ENCODE data around the gene KLC1. TPM values are rescaled to one million over a fixed set of nuclear protein-coding genes. Genes with fewer than 3 reads are reported as not detected.

The KLC1 gene
- polyA plus RNA-seq, 3 donors = 96.5 to 146 (median 145) TPM

DNA sequence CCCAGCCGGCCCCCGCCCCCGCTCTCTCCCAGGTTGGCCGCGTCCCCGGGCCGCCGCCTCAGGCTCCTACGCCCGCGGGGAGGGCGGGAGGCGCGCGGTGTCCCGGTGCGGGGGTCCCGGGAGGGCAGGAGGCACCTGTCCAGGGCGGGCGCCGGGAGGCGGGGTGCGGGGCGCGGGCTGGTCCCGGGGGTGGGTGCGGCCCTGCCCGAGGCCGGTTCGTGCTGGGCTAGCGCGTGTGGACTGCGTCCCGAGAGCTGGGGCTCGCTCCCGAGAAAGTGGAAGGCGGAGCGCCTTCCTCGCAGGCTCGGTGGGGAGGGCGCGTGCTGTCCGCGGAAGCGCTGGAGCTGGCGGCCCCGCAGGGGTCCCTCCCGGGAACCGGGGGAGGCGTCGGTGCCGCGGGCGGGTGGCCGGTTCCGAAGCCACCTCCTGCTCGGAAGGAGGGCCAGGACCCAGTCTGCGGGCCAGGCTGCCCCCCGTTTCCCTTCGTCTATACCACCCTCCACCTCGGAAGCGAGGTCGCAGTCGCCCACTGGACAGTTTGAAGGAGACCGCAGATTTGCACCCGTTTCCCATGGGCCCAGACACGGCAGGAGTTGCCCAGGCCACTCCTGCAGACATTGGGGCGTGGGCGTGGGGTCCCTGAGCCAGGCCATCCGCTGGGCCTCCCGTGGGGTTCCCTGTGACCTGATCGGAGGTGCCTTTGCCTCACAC, 87.2 kb downstream of the KLC1 start:
- DNase-seq = no peak

DNA sequence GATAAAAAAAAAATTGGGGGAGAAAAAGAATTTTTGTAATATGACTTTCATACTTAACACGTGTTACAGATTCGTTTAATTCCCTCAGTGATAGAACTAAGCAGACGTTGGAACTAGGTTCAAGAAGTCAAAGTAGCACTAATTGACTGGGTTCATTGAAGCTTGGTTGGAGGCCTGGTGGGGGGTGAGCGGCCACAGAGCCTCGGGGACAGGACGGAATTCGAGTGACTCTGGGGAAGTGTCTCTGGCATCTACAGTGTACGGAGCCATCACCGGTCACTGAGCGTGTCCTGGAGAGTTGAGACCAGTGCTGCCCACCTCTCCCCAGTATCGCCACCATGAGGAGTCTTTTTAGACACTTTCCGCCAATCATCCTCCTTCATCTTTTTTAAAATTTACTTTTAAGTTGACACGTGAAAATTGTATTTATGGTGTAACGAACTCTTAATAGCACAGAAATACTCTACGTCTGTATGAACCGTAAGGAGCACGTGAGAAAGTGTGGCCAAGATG, 87.9 kb downstream of the KLC1 start:
- DNase-seq = no peak

DNA sequence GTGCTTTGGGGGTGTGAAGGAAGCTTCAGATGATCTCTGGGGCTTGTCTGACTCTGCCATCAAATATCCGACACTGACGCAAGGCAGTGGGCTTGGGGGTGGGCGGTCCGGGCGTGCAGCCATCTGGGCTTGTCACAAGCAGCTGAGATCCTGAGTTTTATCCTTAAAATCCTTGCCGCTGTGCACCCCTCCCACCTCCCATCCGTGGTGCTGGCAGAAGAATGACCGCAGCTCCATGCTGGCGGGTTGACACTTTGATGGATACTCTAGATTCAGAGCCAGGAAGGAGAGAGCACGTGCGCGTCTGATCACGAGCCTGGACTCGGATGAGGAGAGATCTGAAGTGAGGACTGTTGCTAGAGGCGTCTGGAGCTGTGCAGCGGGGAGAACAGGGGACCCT, 89.6 kb downstream of the KLC1 start:
- no peak for DNase-seq

DNA sequence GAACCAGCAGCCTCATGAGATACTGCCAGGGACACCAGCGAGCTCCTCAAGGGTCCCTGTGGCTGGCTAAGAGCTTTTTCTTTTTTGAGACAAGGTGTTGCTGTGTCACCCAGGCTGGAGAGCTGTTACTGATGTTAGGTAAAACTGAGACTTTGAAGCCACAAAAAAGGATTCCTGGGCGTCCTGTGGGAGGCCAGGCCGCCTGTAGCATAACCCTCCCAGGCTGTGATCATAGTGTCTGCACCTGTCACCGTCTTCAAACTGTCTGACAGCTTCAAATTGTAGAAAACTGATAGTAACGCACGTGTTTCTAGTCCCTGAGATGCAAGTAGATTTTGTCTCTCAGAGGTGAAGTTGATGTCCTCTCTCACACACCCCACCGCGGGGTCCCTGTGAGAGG, 90.7 kb downstream of the KLC1 start:
- DNase-seq = no peak

DNA sequence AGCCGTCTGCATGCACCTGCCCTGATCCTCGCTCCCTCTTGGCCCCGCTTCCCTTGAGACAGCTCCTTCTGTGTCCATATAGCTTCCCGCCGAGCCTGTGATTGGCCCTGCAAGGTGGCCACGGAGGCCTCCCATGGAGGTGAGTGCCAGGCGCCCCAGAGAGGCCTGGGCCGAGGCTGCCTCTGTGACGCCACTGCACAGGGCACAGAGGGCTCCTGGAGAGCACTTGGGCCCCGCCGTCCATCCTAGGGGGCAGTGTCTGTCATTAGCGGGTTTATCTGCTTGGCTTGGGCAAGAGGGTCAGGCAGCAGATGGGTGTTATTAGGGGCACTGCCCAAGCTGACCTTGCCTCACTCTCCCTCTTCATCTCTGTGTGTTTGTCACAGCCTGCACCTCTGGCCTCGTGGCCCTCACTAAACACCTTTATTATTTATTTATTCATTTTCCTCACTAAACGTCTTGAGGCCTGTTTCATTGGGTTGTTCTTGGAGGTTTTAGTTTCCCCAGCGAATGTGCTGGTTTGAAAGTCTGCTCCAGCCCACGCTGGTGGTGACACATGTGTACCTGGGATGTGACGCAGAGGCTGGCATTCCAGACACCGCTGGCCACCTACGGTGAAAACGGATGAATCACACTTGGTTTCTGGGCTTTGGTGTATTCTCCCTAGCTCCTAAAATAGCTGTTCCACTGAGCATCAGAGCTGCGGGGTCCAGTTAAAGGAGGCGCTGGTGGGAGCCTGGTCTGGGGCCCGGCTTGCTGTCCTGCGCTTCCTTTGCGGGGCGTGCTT, 92.5 kb downstream of the KLC1 start:
- no peak for DNase-seq

DNA sequence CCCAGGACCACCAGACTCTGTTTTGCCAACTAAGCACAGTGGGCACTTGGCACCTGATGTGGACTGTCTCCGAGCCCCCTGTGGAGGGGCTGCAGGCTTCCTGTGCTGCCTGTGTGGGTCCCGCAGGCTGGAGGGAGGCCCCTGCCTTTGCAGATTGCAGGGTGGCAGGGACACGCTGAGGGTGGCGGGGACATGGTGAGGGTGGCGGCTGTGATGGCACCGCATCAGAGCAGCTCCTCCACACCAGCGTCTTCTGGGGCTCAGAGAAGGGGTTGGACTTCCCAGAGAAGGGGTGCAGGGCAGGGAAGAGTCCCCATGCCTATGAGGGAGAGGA, 94.7 kb downstream of the KLC1 start:
- no peak for DNase-seq

DNA sequence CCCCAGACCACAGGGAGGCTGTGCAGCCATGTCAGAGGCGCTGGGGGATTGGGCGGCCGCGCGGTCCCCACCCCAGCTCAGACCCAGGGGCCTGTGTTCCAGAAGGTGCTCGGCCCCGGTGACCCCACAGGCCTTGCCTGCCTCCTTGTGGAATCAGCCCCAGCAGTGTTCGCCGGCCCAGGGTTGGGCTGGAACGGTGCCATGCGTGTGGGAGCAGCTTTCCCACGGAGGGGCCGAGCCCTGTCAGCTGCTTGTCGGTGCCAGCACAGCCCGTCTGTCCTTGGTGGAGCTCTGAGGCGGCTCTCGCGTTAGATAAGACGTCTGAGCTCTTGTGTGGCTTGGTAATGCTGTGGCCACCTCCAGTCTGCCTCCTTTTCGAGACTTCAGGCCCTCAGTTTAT, 95.1 kb downstream of the KLC1 start:
- no peak for DNase-seq

DNA sequence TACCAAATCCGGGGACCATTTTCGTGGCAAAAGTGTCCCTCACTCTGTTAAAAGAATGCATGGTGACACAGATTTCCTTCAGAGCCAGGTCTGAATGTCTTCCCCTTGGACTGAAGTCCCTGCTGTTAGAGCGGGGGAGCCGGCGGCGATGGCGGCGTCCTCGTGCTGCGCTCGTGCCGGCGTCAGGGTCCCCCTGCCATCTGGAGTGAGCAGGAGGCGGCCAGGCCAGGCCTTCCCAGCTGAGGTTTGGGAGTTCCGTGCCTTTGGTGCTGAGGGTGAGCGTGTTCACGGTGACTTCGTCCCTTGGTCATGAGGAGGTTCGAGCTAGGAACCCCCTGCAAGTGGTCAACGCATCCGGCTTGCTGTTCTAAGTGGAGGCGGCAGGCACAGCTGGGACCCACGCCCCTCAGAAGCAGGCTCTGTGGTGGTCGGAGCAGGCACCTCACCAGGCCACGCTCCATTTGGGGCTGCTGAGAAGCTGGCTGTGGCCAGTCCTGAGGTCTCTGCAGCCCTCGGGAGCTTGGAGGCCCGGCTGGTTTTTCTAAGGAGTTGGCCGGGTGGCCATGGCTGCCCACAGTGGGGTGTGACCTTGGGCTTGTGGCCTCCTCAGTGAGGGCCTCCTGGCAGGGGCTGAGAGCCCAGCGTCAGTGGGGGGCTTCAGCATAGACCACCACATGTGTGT, 96.1 kb downstream of the KLC1 start:
- no peak for DNase-seq

DNA sequence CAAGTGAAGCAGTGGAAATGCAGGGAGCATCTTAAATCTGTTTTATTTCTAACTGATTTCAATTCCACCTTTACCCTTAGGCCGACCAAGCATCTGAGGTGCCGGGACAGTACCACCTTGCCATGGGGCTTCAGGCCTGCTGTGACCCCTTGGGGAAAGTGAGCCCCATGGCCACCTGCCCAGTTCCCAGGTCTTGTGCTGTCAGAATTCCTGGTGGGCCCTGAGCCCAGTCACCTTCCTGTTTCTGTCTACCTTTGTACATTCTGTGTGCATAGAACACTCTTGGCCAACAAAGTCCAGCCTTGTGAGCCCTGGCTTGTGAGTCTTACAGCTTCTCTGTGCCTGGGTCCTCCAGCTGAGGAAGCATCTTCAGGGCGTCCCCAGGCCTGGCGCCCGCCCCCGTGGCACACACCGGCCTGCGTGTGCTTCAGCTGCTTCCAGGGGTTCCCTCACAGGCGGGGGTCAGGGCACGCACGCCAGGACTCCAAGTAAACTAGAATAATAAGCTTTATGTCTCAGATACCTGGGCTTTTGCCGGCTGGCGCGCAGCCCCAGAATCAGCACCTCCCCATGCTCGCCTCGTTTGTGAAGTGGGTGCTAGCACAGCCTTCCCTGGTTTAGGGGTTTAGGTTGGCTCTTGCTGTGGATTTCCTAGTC, 96.9 kb downstream of the KLC1 start:
- DNase-seq = no peak

DNA sequence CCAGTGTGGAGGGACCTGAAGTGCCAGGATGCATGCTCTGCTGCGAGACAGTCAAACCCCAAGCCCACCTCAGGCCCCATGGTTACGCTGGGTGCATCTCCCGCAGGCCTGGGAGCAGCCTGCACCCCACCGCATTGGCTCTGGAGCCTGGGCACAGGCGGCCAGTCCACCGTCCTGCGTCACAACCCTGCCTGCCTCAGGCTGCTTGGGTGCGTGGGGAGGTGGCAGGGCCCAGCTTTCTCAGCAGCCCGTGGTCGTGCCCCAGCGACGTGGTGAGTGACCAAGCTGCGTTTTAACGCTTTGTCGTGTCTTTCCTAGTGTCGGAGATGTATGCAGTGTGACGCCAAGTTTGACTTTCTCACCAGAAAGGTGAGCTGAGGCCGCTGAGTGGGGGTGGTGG, 97.5 kb downstream of the KLC1 start:
- DNase-seq = no peak

DNA sequence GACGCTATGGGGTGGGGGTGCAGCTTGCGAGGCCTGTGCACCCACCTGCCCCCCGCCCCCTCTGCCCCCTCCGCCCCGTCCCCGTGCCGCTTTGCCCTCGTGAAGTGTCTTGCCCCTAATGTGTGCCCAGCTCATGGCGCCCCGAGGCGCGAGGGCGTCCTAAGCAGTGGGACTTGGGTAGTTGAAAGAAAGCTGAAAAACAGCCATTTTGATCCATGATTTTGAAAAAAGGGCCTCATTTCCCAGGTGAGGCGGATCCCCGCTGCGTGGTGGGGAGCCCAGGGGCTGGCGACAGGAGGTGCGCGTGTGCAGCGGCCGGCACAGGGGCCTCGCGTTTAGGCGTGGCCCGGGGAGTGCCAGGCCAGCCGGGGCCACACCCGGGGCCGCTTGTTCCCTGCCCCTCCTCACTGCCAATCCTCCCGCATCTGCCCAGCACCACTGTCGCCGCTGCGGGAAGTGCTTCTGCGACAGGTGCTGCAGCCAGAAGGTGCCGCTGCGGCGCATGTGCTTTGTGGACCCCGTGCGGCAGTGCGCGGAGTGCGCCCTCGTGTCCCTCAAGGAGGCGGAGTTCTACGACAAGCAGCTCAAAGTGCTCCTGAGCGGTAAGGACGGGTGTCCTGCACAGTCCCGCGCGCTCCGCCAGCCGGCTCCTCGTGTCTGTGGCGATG, 98.4 kb downstream of the KLC1 start:
- DNase-seq = no peak

DNA sequence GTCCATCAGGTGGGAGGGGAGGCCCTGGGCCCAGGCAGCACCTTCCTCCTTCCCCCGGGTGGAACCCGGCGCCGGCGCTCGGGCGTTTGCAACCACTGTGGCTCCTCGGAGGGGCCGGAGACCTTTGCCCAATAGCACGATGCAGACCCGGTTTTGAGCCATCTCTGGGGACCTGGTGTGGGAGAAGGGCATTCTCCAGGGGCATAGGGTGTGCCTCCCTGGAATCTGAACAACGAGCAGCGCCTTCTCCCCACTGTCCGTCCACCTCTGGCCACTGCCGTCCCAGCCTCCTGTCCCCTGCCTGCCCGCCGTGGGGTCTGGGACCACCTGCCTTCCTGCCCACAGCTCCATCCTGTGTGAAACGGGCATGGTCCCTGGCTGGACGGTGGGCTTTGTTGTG, 99.1 kb downstream of the KLC1 start:
- no peak for DNase-seq

DNA sequence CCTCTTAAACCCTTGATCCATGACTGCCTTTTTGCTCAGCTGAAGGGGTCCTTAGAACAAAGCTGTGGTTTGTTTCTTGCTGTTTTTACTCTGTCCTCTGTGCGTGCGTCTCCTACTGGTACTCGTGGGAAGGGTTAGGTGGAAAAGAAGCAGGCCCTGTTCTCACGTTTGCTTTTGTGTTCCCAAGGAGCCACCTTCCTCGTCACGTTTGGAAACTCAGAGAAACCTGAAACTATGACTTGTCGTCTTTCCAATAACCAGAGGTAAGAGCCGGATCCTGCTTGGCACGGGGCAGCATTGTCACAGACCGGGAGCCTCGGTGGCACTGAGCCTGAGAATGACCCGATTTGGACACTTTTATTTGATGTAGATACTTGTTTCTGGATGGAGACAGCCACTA, 99.7 kb downstream of the KLC1 start:
- DNase-seq = no peak

DNA sequence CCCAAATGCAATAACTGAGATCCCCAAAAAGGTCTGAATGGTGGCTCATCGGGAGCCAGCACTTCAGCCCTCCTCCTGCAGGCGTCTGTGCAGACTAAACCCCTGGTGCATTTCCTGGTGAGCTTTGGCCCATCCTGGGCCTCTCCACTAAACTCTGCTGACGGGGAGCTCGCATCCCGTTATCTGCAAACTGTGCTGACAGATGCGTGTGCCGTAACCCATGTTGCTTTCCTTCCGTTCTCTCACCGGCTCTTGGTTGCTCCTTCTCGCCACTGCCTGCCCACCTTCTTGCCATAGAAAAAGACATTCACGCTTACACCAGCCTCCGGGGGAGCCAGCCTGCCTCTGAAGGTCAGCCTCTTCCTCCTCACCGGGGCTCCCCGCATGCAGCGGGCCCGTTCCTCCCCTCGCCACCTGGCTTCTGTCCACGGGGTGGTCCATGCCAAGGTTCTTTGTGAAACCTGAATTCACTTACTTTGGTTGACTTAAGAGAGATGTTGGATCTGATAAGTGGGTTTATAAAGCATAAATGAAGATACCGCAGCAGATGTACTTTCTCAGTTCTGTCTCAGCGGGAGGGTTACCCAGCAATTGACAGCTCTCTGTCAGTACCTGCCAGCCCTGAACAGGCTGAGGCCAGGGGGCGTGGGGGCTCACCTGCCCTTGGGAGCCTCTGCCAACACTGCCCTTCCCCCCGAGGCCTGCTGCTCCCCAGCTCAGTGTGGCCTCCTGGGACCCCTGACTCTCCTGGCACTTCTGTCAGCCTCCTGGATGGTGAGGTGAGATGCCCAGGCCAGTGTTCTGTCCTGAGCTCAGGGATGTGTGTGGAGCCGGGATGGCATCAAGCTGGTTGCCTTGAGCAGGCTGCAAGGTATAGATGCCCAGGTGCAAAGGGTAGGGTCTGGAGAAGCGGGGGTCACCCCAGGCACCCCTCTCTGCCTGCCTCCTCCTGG, 100.8 kb downstream of the KLC1 start:
- no peak for DNase-seq

DNA sequence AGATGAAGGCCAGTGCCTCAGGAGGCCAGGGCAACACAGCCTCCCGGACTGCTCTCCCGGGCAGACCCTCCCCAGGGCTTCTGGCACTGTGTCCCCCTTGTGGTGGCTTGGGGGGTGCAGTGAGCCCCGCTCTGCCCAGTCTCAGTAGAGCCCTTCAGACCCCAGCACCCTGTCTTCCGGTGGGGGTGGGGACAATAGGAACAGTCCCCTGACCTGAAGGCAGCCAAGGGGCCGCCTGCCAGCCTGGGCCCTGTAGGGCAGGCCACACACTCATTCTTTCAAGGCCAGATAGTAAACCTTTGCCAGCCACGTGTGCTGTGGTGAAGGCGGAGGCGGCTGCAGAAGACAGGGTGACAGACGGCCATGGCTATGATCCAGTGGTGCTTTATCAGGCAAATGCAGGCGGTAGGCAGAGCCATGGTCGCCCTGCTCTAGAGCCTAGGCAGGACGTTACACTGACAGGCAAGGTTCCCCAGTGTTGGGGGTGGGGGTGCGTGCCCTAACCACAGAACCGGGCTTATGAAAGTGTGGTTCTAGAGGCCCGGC, 101.6 kb downstream of the KLC1 start:
- no peak for DNase-seq

DNA sequence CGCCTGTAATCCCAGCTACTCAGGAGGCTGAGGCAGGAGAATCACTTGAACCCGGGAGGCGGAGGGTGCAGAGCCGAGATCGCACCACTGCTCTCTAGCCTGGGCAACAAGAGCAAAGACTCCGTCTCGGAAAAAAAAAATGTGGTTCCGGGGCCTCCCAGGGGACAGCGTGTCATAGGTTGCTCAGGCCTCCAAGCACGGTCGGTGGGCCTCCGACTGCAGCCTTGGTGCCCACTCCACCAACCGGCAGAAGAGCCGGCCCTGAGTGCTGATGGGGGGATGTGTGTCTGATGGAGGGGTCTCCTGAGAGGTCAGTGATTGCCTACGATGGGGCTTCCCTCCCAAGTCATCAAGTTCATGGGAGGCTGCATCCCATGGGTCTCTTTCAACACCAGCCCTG, 102.5 kb downstream of the KLC1 start:
- DNase-seq = no peak

DNA sequence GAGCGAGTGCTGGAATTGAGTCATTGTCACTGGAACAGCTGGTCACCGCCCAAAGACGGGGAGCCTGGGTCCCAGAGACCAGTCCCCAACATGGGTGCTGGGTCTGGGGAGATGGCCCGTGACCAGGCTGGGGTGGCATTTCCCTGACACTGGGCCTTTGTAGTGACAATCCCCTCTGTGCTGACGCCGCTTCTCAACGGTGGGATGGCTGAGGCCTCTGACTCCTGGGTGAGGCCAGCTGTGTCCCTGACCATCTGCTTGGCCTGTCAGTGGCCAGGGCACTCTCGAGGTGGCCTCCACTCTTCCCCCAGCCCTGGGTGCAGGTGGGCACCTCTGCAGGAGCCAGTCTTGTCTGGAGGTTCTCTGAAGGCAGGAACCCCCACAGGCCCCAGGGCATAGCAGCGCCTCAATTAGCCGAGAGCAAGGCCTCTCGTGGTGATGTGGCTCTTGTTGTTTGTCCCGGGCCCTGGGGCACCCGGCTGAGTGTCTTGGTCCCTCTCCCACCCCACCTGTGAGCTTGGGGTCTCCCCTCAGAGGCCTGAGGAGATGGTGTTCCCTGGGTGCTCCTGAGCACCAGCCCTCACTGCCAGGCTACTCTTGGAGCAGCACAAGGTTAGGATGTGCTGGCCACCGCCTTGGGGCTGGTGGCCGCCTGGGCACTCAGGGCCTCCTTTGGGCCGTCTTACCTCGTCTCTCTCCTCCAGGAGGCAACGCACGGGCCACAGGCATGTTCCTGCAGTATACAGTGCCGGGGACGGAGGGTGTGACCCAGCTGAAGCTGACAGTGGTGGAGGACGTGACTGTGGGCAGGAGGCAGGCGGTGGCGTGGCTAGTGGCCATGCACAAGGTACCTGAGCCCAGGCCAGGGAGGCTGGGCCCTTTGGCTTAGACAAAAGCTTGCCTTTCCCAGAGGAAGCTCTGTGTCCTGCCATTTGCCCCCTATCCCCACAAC, 103.2 kb downstream of the KLC1 start:
- DNase-seq = no peak

DNA sequence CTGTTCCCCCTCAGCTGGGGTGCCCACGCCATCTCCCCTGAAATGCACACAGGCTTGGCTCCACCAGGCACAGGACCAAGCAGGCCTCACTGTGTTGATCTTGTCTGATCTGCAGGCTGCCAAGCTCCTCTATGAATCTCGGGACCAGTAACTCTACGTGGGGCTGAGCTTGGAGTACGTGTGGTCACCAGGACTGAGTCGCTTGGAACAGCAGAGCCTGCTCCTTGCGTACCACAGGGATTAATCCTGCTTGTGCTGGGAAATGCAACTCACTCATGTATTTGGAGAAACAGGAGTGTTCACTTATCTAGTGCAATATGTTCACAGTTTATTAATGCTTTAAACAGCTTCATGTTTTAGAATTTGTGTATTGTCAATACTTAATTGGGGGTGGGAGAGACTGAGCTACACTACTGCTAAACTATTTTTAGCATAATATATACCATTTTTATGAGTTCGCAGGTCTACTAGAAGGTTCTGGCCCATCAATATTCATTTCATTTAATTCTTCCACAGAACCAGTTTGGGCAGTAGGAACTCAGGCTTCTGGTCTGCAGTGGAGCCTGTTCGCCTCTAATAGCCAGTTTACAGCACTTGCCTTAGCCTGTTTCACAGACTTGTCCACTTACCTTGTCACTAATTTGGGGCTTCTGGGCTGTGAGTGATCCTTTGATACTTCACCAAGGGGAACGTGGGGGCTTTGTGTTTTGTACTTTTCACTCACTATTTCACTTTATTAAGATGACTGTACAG, 104.0 kb downstream of the KLC1 start:
- no peak for DNase-seq
